Sigmoid colon (tissue), 7 donors: ENCODE measurements around the gene NTPCR. TPM values are rescaled to one million over a fixed set of nuclear protein-coding genes. Genes with fewer than 3 reads are reported as not detected.

ENCODE experiments used
- DNase-seq: peaks from one replicate; pipeline ENCODE4 v3.0.0-alpha.2; 2019
- H3K27ac ChIP-seq, 4 donors: fragments of 200-600 bp; sonication (generic); one replicate each; pipeline ENCODE4 v1.5.1; 2016 to 2019; ENCODE audit warnings: mild to moderate bottlenecking in 1 of 4
- H3K27me3 ChIP-seq, 3 donors: fragments of 200-600 bp; sonication (generic); one replicate each; pipeline ENCODE4 v1.5.1; 2019; ENCODE audit warnings: mild to moderate bottlenecking in 1 of 3
- H3K36me3 ChIP-seq, 4 donors: fragments of 200-600 bp; sonication (generic); one replicate each; pipeline ENCODE4 v1.5.1; 2016 to 2019
- H3K4me1 ChIP-seq, 4 donors: fragments of 200-600 bp; sonication (generic); one replicate each; pipeline ENCODE4 v1.5.1; 2017 to 2019
- H3K4me3 ChIP-seq, 4 donors: fragments of 200-600 bp; sonication (generic); one replicate each; pipeline ENCODE4 v1.5.1; 2017 to 2019; ENCODE audit warnings: mild to moderate bottlenecking in 2 of 4, moderate library complexity in 1 of 4
- H3K9me3 ChIP-seq, 4 donors: fragments of 200-600 bp in 3 of 4; sonication (generic) in 3 of 4; one replicate each; pipeline versions ENCODE4 v1.5.1 to v1.6.1; 2013 to 2019
- EP300 ChIP-seq, 4 donors: sonication (generic); formaldehyde crosslinking; IDR thresholded peaks; one replicate each; pipeline ENCODE4 v1.6.1; 2017; ENCODE audit warnings: antibody characterized with exemption in 4 of 4
- POLR2A ChIP-seq, 2 donors: fragments of 450-650 bp; IDR thresholded peaks; one replicate each; pipeline ENCODE4 v1.6.1; 2016; ENCODE audit warnings: antibody characterized with exemption in 2 of 2, mild to moderate bottlenecking in 2 of 2, moderate library complexity in 2 of 2
- POLR2AphosphoS5 ChIP-seq, 4 donors: sonication (generic); formaldehyde crosslinking; IDR thresholded peaks; one replicate each; pipeline ENCODE4 v1.6.1; 2017; ENCODE audit warnings: antibody characterized with exemption in 4 of 4
- WGBS, 2 donors: extraction: QIAGEN DNeasy Blood & Tissue Kit; methylation state at CpG; one replicate each; pipeline ENCODE4 v1.1.7; 2013; 5-methylcytosine and 5-hydroxymethylcytosine counted together
- intact Hi-C: fragments of 100-400 bp; cut with DNase I; formaldehyde crosslinking; loops from one replicate; pipeline ENCODE4 v1.15.1; 2023
- polyA plus RNA-seq, 3 donors: library from polyadenylated mRNA; stranded (reverse); fragments of 200-250 nt; gene quantifications; one replicate each; pipeline ENCODE4 v1.2.3, GENCODE V29; 2013
- total RNA-seq, 4 donors: library from RNA; depleted of rRNA; stranded (reverse); fragments of >200 nt; gene quantifications; one replicate each; pipeline ENCODE4 v1.1.0, GENCODE V29; 2016
- TF ChIP-seq, protein P1 (sequence below), 4 experiments: fragments of 450-650 bp in 3 of 4; fragments of 200-600 bp in 1 of 4; IDR thresholded peaks; one replicate each; pipeline ENCODE4 v1.5.1; 2016 to 2019; ENCODE audit warnings: antibody characterized with exemption in 4 of 4, mild to moderate bottlenecking in 3 of 4, moderate library complexity in 2 of 4
- donor health status: healthy with polysubstance abuse.
- donor health status: Bipolar disorder and iron deficiency.
- donor health status: healthy.

Gene NTPCR
- total and polyA plus RNA-seq, 7 donors = 20.5 to 100 (median 43.2) TPM

DNA sequence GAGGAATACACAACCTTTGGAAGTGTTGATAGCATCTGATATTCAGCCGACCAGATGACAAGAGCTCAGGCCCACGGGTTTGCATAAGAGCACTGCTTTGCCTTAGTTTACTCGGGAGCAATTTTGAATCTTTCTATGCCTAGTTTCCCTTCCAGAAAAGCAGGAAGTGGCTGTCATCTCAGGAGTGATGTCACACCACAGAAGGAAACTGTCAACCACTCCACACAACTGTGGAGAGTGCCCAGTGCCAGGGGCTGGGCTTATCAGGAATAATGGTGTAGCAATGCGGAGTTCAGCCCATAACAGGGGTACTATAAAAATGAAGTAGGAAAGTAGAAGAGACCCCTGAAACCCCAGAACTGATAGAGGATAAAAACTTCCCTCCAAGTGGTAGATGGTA lies 28.4 kb downstream of the NTPCR start:
- H3K27me3 ChIP-seq = no peaks in the 10 kb centered on the region
- no peak overlapping the region for H3K4me3 ChIP-seq
- DNase-seq = no peak
- WGBS, 2 donors = 74 to 84% methylated on average over 4 of the region's 4 CpGs
- intact Hi-C loops = no loop called here
- H3K4me1 ChIP-seq = peaks cover 0 to 5% (median 2%) of the 10 kb centered on the region in 4 donors
- TF ChIP-seq, protein P1, sequence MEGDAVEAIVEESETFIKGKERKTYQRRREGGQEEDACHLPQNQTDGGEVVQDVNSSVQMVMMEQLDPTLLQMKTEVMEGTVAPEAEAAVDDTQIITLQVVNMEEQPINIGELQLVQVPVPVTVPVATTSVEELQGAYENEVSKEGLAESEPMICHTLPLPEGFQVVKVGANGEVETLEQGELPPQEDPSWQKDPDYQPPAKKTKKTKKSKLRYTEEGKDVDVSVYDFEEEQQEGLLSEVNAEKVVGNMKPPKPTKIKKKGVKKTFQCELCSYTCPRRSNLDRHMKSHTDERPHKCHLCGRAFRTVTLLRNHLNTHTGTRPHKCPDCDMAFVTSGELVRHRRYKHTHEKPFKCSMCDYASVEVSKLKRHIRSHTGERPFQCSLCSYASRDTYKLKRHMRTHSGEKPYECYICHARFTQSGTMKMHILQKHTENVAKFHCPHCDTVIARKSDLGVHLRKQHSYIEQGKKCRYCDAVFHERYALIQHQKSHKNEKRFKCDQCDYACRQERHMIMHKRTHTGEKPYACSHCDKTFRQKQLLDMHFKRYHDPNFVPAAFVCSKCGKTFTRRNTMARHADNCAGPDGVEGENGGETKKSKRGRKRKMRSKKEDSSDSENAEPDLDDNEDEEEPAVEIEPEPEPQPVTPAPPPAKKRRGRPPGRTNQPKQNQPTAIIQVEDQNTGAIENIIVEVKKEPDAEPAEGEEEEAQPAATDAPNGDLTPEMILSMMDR (IDR thresholded peaks at IDR 0.05) = no peak
- TF ChIP-seq POLR2A (IDR thresholded peaks at IDR 0.05) (no peak), POLR2AphosphoS5 (IDR thresholded peaks at IDR 0.05) (no peak), EP300 (IDR thresholded peaks at IDR 0.05) (no peak)
- H3K36me3 ChIP-seq = peaks cover 0 to 27% (median 1%) of the 10 kb centered on the region in 4 donors
- H3K27ac ChIP-seq = no peak overlapping the region
- peaks cover 0 to 2% (median 0%) of the 10 kb centered on the region in 4 donors for H3K9me3 ChIP-seq

DNA sequence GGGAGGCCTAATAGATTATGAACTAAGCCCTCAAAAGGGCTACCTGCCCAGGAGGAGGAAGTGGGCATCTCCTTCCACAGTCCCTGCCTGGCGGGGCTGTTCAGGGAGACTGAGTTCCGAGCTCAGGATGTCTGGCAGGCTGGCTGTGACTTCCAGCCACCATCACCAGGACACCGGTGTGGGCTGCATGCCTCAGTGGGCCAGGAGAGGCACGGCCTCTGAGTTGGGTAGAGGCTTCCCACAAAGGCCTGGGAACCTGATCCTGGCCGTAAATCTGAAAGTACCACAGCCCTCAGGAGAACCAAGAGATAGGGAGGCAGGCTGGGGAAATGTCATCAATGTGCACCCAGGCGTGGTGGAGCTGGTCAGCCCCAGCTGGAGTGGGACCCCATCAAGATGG lies 29.1 kb downstream of the NTPCR start:
- no peaks in the 10 kb centered on the region for H3K9me3 ChIP-seq
- H3K4me1 ChIP-seq = peaks cover 0 to 5% (median 1%) of the 10 kb centered on the region in 4 donors
- H3K4me3 ChIP-seq = no peak overlapping the region
- WGBS, 2 donors = 97 to 98% methylated on average over 6 of the region's 6 CpGs
- no peak overlapping the region for H3K27ac ChIP-seq
- H3K36me3 ChIP-seq = peaks cover 0 to 26% (median 1%) of the 10 kb centered on the region in 4 donors
- TF ChIP-seq POLR2AphosphoS5 (IDR thresholded peaks at IDR 0.05) = no peak
- TF ChIP-seq, protein P1 (IDR thresholded peaks at IDR 0.05) = no peak
- no peak for TF ChIP-seq POLR2A (IDR thresholded peaks at IDR 0.05)
- TF ChIP-seq EP300 (IDR thresholded peaks at IDR 0.05) = no peak
- intact Hi-C loops = no loop called here
- no peaks in the 10 kb centered on the region for H3K27me3 ChIP-seq
- DNase-seq = no peak

DNA sequence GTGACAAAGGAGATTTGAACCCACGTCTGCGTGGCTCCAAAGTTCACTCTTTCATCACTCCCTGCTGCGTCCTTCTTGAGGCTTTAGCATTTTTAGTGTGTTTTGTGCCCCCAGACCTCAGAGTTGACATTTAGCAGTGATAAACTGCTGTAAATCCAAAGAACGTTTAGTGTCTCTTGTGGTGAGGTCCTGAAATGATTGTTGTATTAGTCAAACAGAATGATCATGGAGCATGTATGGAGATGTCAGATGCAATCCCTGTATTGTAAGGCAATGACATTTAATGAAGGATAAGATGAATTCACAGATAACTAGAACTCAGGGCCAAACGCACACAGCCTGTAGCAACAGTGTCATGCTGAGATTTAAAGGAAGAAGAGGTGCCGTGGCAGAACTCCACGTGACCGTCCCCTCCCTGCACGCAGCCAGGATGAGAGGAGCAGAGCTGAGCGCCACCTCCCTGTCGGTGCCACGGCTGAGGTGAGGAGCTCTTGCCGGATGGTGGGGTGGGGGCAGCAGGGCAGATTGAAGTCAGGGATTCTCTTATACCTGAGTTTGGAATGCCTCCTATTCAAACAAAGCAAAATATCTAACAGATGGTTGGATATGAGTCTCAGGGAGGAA lies 30.1 kb downstream of the NTPCR start:
- Histone ChIP-seq H3K4me1 (peaks cover 0 to 1% (median 0%) of the 10 kb centered on the region in 4 donors), H3K9me3 (no peaks in the 10 kb centered on the region), H3K27ac (no peak overlapping the region), H3K27me3 (no peaks in the 10 kb centered on the region), H3K36me3 (peaks cover 0 to 26% (median 1%) of the 10 kb centered on the region in 4 donors), H3K4me3 (no peak overlapping the region)
- no peak for DNase-seq
- 80 to 88% methylated on average over 13 of the region's 13 CpGs for WGBS, 2 donors
- intact Hi-C loops = no loop called here
- no peak for TF ChIP-seq POLR2AphosphoS5 (IDR thresholded peaks at IDR 0.05)
- TF ChIP-seq, protein P1 (IDR thresholded peaks at IDR 0.05) = no peak
- no peak for TF ChIP-seq EP300 (IDR thresholded peaks at IDR 0.05)
- no peak for TF ChIP-seq POLR2A (IDR thresholded peaks at IDR 0.05)

DNA sequence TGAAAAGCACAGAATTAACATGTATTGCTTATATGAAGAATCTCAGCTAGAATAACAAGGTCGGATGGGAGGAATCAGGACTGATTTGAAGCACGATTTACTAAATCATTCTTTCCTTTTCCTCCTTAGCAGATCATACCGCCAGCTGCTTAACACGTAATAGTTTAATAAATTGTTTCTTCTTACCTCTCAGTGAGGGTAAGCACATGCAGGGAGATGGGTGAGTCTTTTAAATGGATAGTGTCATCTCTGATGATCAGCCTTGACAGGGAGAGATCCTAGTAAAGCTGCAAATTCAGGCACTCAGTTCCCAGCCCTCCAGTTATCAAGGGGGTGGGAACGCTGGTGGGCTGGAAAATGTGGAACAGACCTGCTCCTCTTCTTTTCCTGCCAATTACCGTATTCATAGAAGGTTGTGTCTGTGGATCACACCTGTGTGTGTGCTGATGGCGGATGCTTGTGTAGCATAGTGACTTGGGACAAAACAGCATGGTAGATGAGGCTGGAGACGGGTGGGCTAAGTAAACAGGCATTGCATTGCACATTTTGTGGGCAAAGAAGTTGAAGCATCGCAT lies 30.7 kb downstream of the NTPCR start:
- no peak overlapping the region for H3K27ac ChIP-seq
- no peak for TF ChIP-seq EP300 (IDR thresholded peaks at IDR 0.05)
- TF ChIP-seq POLR2A (IDR thresholded peaks at IDR 0.05) = no peak
- TF ChIP-seq, protein P1 (IDR thresholded peaks at IDR 0.05) = no peak
- no peak for TF ChIP-seq POLR2AphosphoS5 (IDR thresholded peaks at IDR 0.05)
- no peak overlapping the region for H3K4me3 ChIP-seq
- WGBS, 2 donors = 92% methylated on average over 9 of the region's 9 CpGs
- no peaks in the 10 kb centered on the region for H3K27me3 ChIP-seq
- intact Hi-C loops = no loop called here
- DNase-seq = no peak
- no peaks in the 10 kb centered on the region for H3K4me1 ChIP-seq
- no peaks in the 10 kb centered on the region for H3K9me3 ChIP-seq
- H3K36me3 ChIP-seq = peaks cover 0 to 26% (median 1%) of the 10 kb centered on the region in 4 donors
